Measurements from ENCODE around the gene PRRT1B.
A peak's percentile ranks its signal among the peaks of the same experiment; 100 is the strongest.

PRRT1B gene

GRCh38 chr9:131582466-131583336 is 37.4 kb downstream of the PRRT1B start:
- Histone ChIP-seq H3K9ac (ENCODE audit: low read depth, low read length, poor library complexity, severe bottlenecking) (peak overlapping the region; percentile 72), H3K79me2 (ENCODE audit: insufficient read depth, low read length) (no peaks in the 10 kb centered on the region), H3K4me3 (ENCODE audit: low read length, poor library complexity, severe bottlenecking) (no peak overlapping the region), H3K4me1 (ENCODE audit: insufficient read depth, low read length, poor library complexity, severe bottlenecking) (peaks cover 31% of the 10 kb centered on the region), H3K9me3 (ENCODE audit: insufficient read depth, low read depth, low read length) (no peaks in the 10 kb centered on the region), H3K36me3 (ENCODE audit: insufficient read depth, low read length) (peaks cover 32% of the 10 kb centered on the region; the same call in 1 of the 2 replicates), H2AFZ (ENCODE audit: low read length) (no peak overlapping the region), H3F3A (ENCODE audit: low read depth) (peaks cover 15% of the 10 kb centered on the region), H4K20me1 (ENCODE audit: insufficient read depth, low read length, poor library complexity, severe bottlenecking) (no peaks in the 10 kb centered on the region), H3K27me3 (ENCODE audit: insufficient read depth, low read length, poor library complexity, severe bottlenecking) (no peaks in the 10 kb centered on the region), H3K9me2 (replicated peaks; ENCODE audit: low read depth, low read length) (no peaks in the 10 kb centered on the region), H3K4me2 (ENCODE audit: low read depth, low read length, poor library complexity, severe bottlenecking) (peak overlapping the region; percentile 84)
- no peak for TF ChIP-seq CTCF (conservative IDR thresholded peaks at IDR 0.05; ENCODE audit: low read length)
- no peak for TF ChIP-seq EZH2phosphoT487 (IDR thresholded peaks at IDR 0.05; ENCODE audit: borderline replicate concordance)

- no peaks in the 10 kb centered on the region for H3K79me2 ChIP-seq (ENCODE audit: insufficient read depth, low read length)
- H2AFZ ChIP-seq (ENCODE audit: low read length): no peak overlapping the region
- H3K4me2 ChIP-seq (ENCODE audit: low read depth, low read length, poor library complexity, severe bottlenecking): peak overlapping the region; percentile 84
- H3K9ac ChIP-seq (ENCODE audit: low read depth, low read length, poor library complexity, severe bottlenecking): peak overlapping the region; percentile 72
- peaks cover 15% of the 10 kb centered on the region for H3F3A ChIP-seq (ENCODE audit: low read depth)
- no peaks in the 10 kb centered on the region for H3K9me2 ChIP-seq (replicated peaks; ENCODE audit: low read depth, low read length)
- H3K9me3 ChIP-seq (ENCODE audit: insufficient read depth, low read depth, low read length): no peaks in the 10 kb centered on the region
- H4K20me1 ChIP-seq (ENCODE audit: insufficient read depth, low read length, poor library complexity, severe bottlenecking): no peaks in the 10 kb centered on the region
- peak overlapping the region; percentile 32 for H3K4me3 ChIP-seq (ENCODE audit: low read length, poor library complexity, severe bottlenecking)
- no peaks in the 10 kb centered on the region for H3K27me3 ChIP-seq (ENCODE audit: insufficient read depth, low read length, poor library complexity, severe bottlenecking)
- peaks cover 31% of the 10 kb centered on the region for H3K4me1 ChIP-seq (ENCODE audit: insufficient read depth, low read length, poor library complexity, severe bottlenecking)
- peaks cover 30% of the 10 kb centered on the region; the same call in 1 of the 2 replicates for H3K36me3 ChIP-seq (ENCODE audit: insufficient read depth, low read length)
- TF ChIP-seq CTCF (conservative IDR thresholded peaks at IDR 0.05; ENCODE audit: low read length): no peak
- no peak for TF ChIP-seq EZH2phosphoT487 (IDR thresholded peaks at IDR 0.05; ENCODE audit: borderline replicate concordance)
These were observed 38.0 kb downstream of the PRRT1B start for GRCh38 chr9:131583337-131583645.

GRCh38 chr9:131583836-131584555 is 38.7 kb downstream of the PRRT1B start:
- Histone ChIP-seq H3F3A (ENCODE audit: low read depth) (peaks cover 15% of the 10 kb centered on the region), H3K9me3 (ENCODE audit: insufficient read depth, low read depth, low read length) (no peaks in the 10 kb centered on the region), H3K36me3 (ENCODE audit: insufficient read depth, low read length) (peaks cover 34% of the 10 kb centered on the region; the same call in 1 of the 2 replicates), H3K79me2 (ENCODE audit: insufficient read depth, low read length) (no peaks in the 10 kb centered on the region), H3K9me2 (replicated peaks; ENCODE audit: low read depth, low read length) (no peaks in the 10 kb centered on the region), H3K27me3 (ENCODE audit: insufficient read depth, low read length, poor library complexity, severe bottlenecking) (no peaks in the 10 kb centered on the region), H3K4me3 (ENCODE audit: low read length, poor library complexity, severe bottlenecking) (peak overlapping the region; percentile 52), H4K20me1 (ENCODE audit: insufficient read depth, low read length, poor library complexity, severe bottlenecking) (no peaks in the 10 kb centered on the region), H3K4me2 (ENCODE audit: low read depth, low read length, poor library complexity, severe bottlenecking) (peak overlapping the region; percentile 84), H3K9ac (ENCODE audit: low read depth, low read length, poor library complexity, severe bottlenecking) (peak overlapping the region; percentile 72), H3K4me1 (ENCODE audit: insufficient read depth, low read length, poor library complexity, severe bottlenecking) (peaks cover 31% of the 10 kb centered on the region), H2AFZ (ENCODE audit: low read length) (no peak overlapping the region)
- TF ChIP-seq CTCF (conservative IDR thresholded peaks at IDR 0.05; ENCODE audit: low read length): no peak
- no peak for TF ChIP-seq EZH2phosphoT487 (IDR thresholded peaks at IDR 0.05; ENCODE audit: borderline replicate concordance)

Data from Loucy (cell line).